Right ventricle myocardium superior (tissue), 1 donor: Measurements from ENCODE around the gene SLC29A4. TPM values are rescaled to one million over a fixed set of nuclear protein-coding genes. Genes with fewer than 3 reads are reported as not detected.
"Not testable (repeated sequence)": the region's sequence is repeated elsewhere in the genome, so short reads cannot be mapped to it uniquely, and the experiment has no call there.

Source experiments
- ATAC-seq: fragments of 200-7000 bp; cut with Tn5 transposase; one replicate; pipeline ENCODE4 v1.9.1; 2020; ENCODE audit warnings: mild to moderate bottlenecking; ENCODE audit not compliant: poor library complexity
- DNase-seq: peaks from one replicate; pipeline ENCODE4 v3.0.0-alpha.2; 2020
- intact Hi-C: fragments of 100-400 bp; cut with DNase I; formaldehyde crosslinking; loops from one replicate; pipeline ENCODE4 v1.11.2; 2022
- long read RNA-seq: library from polyadenylated mRNA; unstranded; transcript quantifications from one replicate; pipeline ENCODE4 v2.0.0, GENCODE V29; 2021
- total RNA-seq: library from RNA; stranded (reverse); fragmentation: NEBNext Ultra II Directional; extraction: Animal tissue kit (Norgen Biotek cat#: 25700); gene quantifications from one replicate; pipeline ENCODE4 v1.2.1, GENCODE V29; 2021
- donor health status: DM: no; HTN: yes; CAD: no; lungs with severe emphysema.

Gene SLC29A4, protein sequence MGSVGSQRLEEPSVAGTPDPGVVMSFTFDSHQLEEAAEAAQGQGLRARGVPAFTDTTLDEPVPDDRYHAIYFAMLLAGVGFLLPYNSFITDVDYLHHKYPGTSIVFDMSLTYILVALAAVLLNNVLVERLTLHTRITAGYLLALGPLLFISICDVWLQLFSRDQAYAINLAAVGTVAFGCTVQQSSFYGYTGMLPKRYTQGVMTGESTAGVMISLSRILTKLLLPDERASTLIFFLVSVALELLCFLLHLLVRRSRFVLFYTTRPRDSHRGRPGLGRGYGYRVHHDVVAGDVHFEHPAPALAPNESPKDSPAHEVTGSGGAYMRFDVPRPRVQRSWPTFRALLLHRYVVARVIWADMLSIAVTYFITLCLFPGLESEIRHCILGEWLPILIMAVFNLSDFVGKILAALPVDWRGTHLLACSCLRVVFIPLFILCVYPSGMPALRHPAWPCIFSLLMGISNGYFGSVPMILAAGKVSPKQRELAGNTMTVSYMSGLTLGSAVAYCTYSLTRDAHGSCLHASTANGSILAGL
- 3.9 TPM for total RNA-seq
- long read RNA-seq, full-length matches to known transcripts, result 8 of 14 reads
- long read RNA-seq, partial matches to known transcripts, result 0 of 14 reads
- long read RNA-seq, other reads (novel, unspliced or antisense), result 6 of 14 reads

DNA sequence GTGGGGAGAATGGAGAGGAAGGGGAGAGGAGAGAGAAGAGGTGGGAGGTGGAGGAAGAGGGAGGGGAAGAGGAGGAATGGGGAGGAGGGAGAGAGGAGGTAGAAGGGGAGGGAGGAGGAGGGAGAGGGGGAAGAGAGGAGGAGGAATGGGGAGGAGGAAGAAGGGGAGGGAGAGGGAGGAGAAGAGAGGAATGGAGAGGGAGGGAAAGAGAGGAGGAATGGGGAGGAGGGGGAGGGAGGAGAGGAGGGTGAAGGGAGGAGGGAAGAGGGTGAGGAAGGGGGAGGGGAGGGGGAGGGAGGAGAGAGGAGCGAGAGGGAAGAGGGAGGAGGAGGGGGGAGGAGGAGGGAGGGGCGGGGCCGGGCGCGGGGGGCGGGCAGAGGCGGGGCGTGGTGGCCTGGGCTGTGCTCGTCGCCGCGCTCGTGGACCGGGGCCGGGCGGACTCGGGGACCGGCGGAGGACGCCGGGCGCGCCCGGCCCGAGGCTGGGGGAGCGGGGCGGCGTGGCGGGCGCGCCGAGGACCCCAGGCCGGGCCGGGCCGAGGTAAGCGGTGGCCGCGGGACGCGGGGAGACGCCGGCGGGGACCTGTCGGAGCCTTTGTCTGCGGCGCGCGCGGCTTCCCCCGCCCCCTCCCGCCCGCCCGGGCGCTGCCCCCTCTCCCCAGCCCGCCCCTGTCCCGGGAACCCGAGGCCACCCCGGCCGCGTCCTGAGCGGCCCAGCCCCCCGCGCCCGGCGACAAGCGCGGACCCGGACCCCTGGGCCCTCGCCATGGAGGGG lies at the start of gene SLC29A4:
Gene SLC29A4 (plus strand): TSS at position 401 of the 774 bp plus-strand sequence. CDS start 4,874 bp downstream, outside the sequence.
- intact Hi-C loops, result no loop called here
- DNase-seq (peak; percentile 66), ATAC-seq (peak; percentile 78)

DNA sequence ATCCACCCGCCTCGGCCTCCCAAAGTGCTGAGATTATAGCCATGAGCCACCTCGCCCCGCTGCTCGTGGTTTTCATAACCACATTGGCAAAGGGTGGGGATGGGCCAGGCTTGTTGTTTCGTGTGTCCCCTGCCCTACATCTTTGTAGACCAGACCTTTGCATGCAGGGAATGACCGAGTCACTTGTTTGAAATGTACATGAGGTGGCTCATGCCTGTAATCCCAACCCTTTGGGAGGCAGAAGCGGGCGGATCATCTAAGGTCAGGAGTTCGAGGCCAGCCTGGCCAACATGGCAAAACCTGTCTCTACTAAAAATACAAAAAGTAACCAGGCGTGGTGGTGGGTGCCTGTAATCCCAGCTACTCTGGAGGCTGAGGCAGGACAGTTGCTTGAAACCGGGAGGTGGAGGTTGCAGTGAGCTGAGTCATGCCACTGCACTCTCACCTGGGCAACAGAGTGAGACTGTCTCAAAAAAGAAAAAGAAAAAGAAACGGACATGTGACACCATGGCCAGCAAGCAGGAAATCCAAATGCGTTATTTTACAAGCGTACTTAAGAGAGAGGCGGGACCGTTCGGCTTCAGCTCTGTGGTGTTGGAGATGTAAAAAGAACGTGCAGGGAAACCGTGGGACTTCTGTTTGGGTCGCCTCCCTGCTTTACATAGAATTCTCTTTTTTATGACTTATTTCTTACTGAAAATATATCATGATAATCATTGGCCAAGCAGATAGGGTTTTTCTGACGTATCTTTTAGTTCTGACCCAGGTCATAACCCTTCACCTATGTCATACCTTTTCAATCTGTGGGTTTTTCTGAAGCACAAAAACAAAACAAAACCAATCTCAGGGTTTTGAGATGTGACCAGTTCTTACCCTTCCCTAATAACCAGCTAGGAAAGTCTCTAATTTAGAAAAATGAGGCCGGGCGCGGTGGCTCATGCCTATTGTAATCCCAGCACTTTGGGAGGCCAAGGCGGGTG lies 47.6 kb upstream of the SLC29A4 start:
- intact Hi-C loops, result no loop called here
- DNase-seq (no peak), ATAC-seq (no peak)

DNA sequence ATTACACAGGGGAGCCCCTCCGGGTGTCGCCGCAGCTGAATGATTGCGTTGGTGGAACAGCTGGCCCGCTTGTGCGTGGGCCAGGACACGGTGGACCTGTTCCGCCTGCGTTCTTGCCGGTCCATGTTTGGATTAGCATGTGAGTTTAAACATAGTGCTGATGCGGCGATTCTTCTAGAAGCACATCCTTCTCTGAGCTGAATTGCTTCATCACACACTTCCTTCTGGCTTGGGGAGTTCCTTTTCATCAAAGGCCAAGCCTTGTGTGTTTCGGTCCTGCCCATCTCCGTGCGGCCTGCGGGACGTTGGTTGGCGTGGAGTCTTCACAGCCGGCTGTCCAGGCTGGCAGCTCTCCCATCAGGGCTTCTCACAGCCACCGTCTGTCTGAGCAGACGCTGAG lies 45.5 kb upstream of the SLC29A4 start:
- ATAC-seq (peak; percentile 70), DNase-seq (peak; percentile 88)
- intact Hi-C loops, result no loop called here

DNA sequence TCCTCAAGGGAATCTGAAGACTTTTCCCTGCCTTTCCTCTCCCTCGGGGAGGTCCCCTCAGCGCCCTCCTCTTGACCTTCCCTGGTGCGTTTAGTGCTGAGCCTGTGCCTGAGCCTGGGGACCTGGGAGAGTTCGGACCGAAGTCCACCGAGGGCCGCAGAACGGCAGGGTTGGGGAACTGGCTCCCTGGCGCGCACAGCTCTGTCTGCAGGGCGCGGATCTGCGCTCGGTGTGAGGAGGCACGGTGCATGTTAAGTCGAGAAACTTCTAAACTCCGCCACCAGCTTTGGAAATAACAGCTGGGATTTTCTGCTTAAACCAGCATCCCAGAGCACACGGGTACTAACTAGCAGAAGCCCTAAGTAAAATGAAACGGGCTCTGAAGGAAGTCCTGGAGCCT lies 44.2 kb upstream of the SLC29A4 start:
- ATAC-seq, result no peak
- DNase-seq, result no peak
- intact Hi-C loops, result loop anchor here (2.0 kb wide), 1 partner anchor 214 kb away; no protein-coding TSS in a partner anchor

DNA sequence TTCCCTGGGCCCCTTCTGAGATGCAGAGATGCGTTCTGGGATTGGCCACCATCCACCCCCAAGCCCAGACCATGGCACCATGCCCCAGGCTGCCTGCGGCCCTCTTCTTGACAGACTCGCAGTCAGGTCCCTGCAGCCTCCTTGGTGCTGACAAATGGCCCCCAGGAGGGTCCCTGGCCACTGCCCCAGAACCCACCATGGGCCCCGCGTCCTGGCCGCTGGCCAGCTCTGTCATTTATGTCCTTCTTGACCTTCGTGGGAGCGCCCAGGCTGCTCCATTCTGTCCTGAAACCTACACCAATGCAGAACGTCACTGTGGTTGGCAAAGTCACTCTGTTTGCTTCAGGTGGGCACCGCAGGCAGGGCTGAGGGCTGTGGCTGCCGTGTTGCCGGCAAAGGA lies 39.5 kb upstream of the SLC29A4 start:
- intact Hi-C loops, result no loop called here
- no peak for ATAC-seq
- no peak for DNase-seq

DNA sequence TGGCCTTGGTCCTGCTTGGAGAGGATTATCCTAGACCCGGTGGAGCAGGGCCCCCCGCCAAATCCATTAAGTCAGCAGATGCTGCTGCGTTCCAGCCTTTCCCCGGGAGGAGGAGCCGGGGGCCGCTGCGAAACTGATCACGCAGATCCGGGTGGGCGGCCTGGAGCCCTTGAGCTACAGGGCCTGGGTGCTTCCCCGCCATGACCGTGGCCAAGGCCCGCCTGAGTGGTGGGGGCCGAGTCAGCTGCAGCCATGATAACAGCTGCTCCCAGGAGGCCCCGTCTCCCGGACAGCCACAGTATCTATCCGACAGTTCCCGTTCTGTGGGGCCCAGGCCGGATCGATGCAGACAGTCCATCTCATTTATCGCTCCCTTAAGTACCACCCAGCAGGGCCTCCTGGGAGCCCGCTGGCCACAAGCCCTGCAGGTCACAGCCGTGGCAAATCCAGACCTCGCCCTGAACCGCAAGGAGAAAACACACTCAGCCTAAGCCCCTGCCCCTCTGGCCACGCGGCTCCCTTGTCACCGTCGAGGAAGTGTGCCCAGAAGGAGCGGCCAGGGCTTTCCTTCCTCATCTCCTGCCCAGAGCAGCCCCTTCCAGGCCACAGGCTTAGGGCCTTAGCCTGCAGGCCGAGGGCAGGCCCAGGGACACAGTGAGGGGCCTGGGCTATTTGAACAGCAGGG lies 34.4 kb upstream of the SLC29A4 start:
- intact Hi-C loops, result no loop called here
- ATAC-seq (peak; percentile 85), DNase-seq (peak; percentile 79)

DNA sequence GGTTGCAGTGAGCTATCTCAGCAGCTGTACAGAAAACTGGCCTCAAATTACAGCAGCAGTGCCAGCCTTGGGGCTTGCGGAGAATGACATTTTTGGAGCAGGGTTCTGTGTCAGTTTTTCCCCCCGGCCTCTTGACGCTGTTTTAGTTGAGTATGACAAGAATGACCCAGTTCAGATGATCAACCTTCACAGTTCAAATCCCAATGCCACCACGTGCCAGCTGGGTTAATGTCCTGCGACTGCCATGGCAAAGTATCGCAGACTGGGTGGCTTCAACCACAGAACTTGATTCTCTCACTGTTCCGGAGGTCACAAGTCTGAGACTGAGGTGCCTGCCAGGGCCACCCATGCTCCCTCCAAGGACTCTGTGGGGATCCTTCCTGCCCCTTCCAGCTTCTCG lies 32.0 kb upstream of the SLC29A4 start:
- DNase-seq, ATAC-seq, intact Hi-C loops: not testable (repeated sequence)

DNA sequence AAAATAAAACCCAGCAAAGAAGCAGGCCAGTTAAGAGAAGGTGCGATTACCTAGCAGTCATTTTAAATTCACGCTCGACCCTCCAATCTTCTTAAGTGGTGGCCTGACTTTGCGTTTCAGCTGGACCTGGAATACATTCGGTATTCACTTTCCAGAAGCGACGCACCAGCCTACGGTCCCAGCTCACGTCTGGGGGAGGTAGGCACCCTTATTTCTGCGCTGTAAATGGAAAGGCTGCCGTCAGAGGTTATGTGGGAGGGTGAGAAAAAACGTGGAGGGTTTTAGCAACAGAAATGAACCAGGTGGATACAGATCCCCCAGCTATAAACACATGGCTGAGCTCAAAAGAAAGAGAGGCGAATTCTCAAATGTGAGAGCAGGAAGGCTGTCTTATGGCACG lies 29.2 kb upstream of the SLC29A4 start:
- ATAC-seq, DNase-seq, intact Hi-C loops: not testable (repeated sequence)

DNA sequence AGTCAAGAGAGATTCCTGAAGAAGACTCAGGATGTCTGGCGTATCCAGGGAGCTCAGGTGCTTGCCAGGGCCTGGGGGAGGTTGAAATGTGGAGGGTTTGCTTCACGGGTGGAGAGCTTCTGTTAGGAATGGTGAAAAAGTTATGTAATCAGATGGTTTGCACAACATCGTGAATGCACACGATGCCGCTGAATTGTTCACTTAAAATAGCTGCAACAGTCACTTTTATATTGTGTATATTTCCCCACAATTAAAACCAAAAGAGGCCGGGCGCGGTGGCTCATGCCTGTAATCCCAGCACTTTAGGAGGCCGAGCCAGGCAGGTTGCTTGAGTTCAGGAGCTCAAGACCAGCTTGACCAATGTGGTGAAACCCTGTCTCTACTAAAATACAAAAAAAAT lies 28.4 kb upstream of the SLC29A4 start:
- intact Hi-C loops, ATAC-seq, DNase-seq: not testable (repeated sequence)

DNA sequence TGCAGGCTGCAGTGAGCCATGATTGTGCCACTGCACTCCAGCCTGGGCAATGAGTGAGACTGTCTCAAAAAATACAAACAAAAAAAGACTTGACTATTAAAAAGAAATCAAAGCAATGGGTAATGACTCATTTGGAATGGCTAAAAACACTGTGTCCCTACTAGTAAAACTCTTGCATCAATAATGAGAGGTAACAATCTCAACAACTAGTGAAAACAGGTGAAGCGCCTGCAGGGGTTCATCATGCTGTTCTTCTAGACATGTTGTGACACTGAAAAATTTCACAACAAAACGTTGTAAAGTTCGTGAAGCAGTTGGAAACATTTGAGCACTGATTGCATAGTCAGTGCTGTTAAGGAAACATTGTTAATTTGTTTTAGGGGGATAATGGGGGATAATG lies 26.9 kb upstream of the SLC29A4 start:
- intact Hi-C loops, result no loop called here
- DNase-seq (no peak), ATAC-seq (no peak)

DNA sequence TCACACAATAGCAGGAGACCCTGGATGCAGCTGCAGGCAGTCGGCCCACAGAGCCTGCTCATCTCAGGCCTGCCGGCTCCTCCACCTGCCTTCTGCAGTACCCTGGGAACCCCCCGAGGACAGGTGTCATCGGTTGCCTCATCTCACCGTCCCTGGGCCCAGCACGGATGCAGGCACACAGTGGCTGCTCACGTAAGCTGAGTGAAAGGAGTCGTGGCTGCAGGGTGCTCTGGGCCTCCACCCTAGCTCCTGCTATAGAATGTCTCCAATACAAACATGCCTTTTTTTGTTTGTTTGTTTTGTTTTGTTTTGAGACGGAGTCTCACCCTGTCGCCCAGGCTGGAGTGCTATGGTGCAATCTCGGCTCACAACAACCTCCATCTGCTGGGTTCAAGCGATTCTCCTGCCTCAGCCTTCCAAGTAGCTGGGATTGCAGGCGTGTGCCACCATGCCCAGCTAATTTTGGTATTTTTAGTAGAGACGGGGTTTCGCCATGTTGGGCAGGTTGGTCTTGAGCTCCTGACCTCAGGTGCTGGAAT lies 22.1 kb upstream of the SLC29A4 start:
- DNase-seq, intact Hi-C loops, ATAC-seq: not testable (repeated sequence)

DNA sequence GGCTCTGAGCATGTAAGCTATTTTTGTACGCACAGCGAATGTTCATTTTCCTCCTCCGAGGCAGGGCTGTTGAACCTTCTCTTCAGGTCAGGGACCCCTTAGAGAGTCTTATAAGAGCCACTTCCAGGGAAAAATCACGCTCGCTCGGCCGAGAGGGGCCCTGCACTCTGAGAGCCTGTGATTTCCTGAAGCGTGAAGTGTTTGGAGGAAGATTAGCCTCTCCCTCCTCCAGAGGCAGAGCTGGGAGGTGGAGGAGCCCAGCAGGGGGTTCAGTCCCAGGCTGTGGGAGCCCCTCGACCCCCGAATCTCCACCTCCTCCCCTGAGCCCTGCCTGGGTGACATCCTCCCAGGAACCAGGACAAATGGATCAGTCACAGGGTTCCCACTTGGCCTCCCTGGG lies 19.7 kb upstream of the SLC29A4 start:
- DNase-seq, intact Hi-C loops, ATAC-seq: not testable (repeated sequence)

DNA sequence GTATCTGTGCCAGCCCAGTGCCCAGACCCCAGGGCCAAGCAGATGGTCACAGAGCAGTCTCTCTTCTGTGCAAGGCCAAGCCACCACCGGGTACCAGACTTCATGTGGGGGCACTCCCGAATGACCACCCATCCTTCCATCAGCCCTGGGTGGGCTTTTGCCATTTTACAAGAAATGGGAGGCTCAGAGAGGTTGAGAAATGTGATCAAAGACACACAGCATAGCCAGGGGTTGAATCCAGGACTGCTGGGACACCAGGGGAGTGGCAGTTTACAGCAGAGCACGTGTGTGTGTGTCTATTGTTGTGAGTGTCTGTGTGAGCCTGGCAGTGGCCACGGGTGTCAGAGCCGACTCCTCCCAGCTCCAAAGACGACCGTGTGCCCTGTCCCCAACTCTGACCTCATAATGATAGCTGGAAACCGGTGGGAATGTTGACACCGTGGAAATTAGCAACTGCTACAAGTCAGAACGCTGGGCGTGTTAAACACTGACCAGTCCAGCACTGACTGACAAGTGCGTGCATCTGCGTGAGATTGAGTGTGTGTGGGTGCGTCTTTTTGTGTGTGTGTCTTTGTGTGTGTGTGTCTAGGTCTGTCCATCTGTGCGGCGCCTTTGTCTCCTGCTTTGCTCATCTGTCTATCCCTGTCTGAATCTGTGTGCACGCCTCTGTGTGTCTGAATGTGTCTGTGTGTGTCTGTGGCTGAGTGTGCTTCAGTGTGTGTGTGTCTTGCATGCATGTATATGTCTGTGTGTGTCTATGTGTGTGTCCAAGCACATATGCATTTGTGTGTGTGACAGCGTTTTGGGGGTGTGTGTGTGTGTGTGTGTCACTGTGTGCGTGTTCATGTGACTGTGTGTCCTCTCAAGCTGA lies 17.2 kb upstream of the SLC29A4 start:
- DNase-seq, result no peak
- no peak for ATAC-seq
- intact Hi-C loops, result no loop called here

DNA sequence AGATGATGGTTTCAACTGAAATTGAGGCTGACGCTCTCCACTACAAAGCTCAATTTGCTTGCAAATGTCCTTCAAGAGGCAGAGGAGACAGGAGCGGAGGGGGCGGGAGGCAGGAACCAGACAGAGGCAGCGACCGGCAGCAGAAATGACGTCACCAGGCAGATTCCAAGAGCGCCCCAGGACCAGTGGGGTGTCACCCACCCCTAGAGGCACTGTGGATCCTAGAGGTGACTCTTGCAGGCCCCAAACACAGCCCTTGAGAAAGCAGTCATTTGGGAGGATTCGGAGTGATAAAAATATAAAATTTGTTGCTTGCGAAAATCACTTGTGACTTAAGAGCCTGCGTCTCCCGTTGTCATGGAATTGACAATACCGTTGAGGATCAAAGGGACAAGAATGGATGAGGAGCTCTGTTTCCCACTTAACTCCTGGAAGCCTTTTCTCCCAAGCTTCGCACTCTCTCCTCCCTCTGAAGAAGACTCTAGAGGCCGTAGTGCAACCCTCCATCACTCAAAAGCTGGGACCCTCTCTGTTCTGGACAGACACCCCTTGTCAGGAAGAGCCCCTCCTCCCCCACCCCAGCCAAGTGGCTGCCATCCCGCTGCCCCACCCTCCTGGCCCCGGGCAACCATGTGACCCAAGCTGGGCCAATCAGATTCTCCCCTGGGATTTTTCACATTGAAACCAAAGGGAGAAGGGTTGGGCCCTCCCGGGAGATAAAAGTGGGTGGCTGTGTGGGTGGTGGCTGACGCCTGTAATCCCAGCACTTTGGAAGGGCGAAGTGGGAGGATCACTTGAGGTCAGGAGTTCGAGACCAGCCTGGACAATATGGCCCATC lies 16.3 kb upstream of the SLC29A4 start:
- no peak for ATAC-seq
- intact Hi-C loops, result no loop called here
- no peak for DNase-seq

DNA sequence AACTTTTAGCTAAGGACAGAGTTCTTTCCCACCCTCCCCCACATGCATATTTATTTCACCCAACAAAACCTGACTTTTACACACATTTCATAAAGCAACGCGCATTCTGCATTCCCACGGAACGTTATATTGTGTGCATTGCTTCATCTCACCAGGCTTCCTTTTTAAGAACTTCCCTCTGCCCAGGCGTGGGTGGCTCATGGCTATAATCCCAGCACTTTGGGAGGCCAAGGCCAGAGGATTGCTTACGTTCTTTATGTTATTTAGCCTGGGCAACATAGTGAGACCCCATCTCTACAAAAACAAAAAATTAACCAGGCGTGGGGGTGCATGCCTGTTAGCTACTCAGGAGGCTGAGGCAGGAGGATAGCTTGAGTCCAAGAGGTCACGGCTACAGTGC lies 14.9 kb upstream of the SLC29A4 start:
- DNase-seq, ATAC-seq, intact Hi-C loops: not testable (repeated sequence)
